Measurements from ENCODE around the gene PDCL2.

Gene PDCL2

DNA sequence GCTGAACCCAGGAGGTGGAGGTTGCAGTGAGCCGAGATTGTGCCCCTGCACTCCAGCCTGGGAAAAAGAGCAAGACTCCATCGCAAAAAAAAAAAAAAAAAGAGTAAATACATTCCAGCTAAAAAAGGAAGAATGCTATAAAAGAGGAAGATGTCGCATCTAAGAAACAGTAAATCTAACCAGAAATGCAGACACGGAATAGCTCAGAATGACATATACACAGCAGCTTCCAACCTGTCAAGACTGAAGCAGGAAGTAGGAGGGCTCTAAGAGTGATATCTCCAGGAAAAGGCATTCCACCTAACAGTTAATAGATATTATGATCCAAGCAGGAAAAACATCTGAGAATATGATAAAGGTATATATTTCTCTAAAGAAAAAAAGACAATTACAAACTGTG, 61.4 kb downstream of the PDCL2 start:
- no peak for DNase-seq

DNA sequence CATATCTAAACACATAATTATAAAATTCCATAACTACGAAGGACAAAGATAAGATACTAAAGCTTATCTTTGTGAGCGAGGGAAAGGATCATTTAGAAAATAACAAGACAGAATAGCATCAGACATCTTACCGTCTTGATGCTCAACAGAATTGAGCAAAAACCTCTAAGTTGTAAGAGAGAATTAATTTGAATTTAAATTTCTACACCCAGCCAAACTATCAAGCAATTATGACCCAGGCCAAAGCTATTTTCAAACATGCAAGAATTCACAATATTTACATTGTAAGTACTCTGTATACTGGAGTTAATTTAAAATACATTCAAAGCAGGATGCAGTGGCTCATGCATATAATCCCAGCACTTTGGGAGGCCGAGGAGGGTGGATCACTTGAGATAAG, 61.9 kb downstream of the PDCL2 start:
- no peak for DNase-seq

DNA sequence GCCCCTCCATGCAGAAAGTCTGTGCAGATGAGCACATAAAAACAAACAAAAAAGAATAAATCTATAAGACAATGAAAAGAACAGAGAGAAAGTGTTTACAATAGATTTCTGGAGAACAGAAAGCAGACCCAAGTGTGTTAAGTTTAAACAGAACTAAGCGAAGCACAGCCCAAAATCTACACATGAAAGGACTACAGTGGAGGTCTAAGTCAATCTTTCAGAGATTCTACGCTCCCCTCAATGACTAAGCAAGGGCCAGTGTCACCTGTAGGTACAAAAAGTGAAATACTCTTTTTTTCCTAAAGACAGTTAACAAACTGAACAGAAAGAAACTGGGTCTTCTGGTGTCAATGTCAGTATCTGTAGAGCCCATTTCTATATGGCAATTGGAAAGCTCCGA, 63.6 kb downstream of the PDCL2 start:
- no peak for DNase-seq

DNA sequence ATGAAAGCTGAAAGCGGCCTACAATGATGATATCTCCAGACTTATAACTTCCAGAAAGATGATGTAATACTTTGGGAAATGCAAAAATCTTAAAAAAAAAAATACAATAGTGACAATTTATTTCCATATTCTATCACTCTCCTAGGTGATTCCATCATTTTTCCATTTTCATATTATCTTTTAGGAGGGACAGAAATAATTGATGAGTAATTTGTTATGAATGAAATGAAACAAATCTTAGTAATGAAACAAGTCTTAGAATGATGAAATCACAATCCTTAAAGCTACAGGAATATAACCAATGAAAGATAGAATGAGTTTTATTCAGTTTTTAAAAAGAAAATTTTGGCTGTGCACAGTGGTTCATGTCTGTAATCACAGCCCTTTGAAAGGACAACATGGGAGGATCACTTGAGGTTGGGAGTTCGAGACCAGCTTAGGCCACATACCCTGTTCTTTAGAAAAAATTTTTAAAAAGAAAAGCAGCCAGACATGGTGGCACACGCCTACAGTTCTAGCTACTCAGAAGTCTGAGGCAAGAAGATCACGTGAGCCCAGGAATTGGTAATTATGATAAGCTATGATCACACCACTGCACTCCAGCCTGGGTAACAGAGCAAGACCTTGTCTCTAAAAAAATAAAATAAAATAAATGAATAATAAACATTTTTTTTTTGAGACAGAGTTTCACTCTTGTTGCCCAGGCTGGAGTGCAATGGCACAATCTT, 67.0 kb downstream of the PDCL2 start:
- DNase-seq = no peak

GRCh38 chr4:55518442-55518841, 73.6 kb downstream of the PDCL2 start:
- DNase-seq = no peak

DNA sequence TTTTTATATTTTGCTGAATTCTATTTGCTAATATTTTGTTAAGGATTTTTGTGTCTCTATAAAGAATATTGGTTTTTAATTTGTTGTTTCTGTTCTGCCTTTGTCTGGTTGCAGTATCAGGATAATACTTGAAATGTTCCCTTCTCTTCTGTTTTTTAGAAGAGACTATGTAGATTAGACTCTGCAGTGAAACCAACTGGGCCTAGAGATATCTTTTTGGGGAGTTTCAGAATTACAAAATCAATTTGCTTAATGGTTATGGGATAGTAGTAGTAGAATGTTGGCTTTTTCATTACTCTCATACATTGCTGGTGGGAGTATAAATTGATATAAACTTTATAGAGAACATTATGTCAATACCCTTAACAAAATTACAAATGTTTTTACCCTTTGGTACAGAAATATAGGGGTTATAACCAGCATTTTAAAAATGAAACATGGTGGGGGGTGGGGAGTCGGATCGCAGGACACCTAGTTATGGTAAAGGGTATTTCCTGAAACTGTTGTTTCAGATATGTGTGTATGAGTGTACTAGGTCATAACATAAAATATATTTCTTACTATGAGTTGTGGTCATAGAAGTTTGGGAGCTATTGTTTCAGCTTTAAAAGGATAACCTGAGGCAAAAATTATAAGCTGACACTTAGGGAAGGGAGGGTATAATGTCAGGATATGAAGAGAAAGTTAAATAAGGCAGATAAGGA, 74.4 kb downstream of the PDCL2 start:
- DNase-seq = no peak

GRCh38 chr4:55512922-55513571, 79.0 kb downstream of the PDCL2 start:
- no peak for DNase-seq

- DNase-seq = no peak
Observed at GRCh38 chr4:55512077-55512476, 80.0 kb downstream of the PDCL2 start.

GRCh38 chr4:55510685-55511084, 81.4 kb downstream of the PDCL2 start:
- no peak for DNase-seq

GRCh38 chr4:55509266-55509665, 82.8 kb downstream of the PDCL2 start:
- no peak for DNase-seq

GRCh38 chr4:55507612-55508011, 84.4 kb downstream of the PDCL2 start:
- DNase-seq = no peak
